SK-N-SH (cell line): ENCODE measurements around the gene FCMR. TPM values are rescaled to one million over a fixed set of nuclear protein-coding genes. Genes with fewer than 3 reads are reported as not detected.

Experiments used
- CTCF ChIA-PET: fragments of 300-600, 350-600 bp; formaldehyde crosslinking; extraction: SDS; loops from one replicate; lab custom pipeline; 2021; lab: Yijun Ruan, JAX
- POLR2A ChIA-PET: fragments of 350-600 bp; sonication (Branson Sonifier 250); formaldehyde crosslinking; extraction: SDS; loops from one replicate; lab custom pipeline; 2020; ENCODE audit warnings: antibody characterized with exemption, inconsistent platforms; lab: Yijun Ruan, JAX
- DNase-seq: peaks from one replicate; pipeline ENCODE4 v3.0.0; 2012
- H2AFZ ChIP-seq: fragments of 200-600 bp; sonication (generic); 2 replicates; pipeline ENCODE4 v1.8.1; 2016; ENCODE audit warnings: antibody characterized with exemption, mild to moderate bottlenecking, low read depth
- H3F3A ChIP-seq: fragments of 200-600 bp; sonication (generic); replicated peaks from 2 replicates; pipeline ENCODE3; 2016; ENCODE audit warnings: antibody characterized with exemption, mild to moderate bottlenecking; ENCODE audit not compliant: insufficient read depth
- H3K27ac ChIP-seq, 2 experiments: fragments of 200-500 bp in 1 of 2; fragments of 200-600 bp in 1 of 2; sonication (Bioruptor generic) in 1 of 2; sonication (generic), shearing (Covaris generic) in 1 of 2; 2 replicates each; pipeline versions ENCODE4 v1.5.1 to v1.6.1; 2014 to 2016; ENCODE audit warnings: low read depth in 2 of 2, inconsistent platforms in 1 of 2, low read length in 1 of 2, mild to moderate bottlenecking in 1 of 2, mixed read lengths in 1 of 2
- H3K27me3 ChIP-seq: fragments of 200-600 bp; sonication (generic), shearing (Covaris generic); 2 replicates; pipeline ENCODE4 v1.6.1; 2016; ENCODE audit warnings: mixed run types; ENCODE audit not compliant: insufficient read depth
- H3K36me3 ChIP-seq, 2 experiments: fragments of 200-500 bp in 1 of 2; fragments of 200-600 bp in 1 of 2; sonication (Bioruptor generic) in 1 of 2; sonication (generic) in 1 of 2; replicated peaks in 1 of 2; 2 replicates each; pipeline versions ENCODE3 to v1.5.1; 2014 to 2016; ENCODE audit warnings: low read length in 1 of 2, mild to moderate bottlenecking in 1 of 2; ENCODE audit not compliant: insufficient read depth in 2 of 2, control insufficient read depth in 1 of 2
- H3K4me1 ChIP-seq, 2 experiments: fragments of 200-500 bp in 1 of 2; fragments of 200-600 bp in 1 of 2; sonication (Bioruptor generic) in 1 of 2; sonication (generic), shearing (Covaris generic) in 1 of 2; 2 replicates each; pipeline versions ENCODE4 v1.5.1 to v1.6.1; 2014 to 2016; ENCODE audit warnings: low read depth in 1 of 2, low read length in 1 of 2, mixed run types in 1 of 2; ENCODE audit not compliant: insufficient read depth in 2 of 2, control insufficient read depth in 1 of 2
- H3K4me2 ChIP-seq: fragments of 200-600 bp; sonication (generic), shearing (Covaris generic); 2 replicates; pipeline ENCODE4 v1.6.1; 2017; ENCODE audit warnings: mixed run types
- H3K4me3 ChIP-seq, 2 experiments: fragments of 200-500 bp in 1 of 2; fragments of 200-600 bp in 1 of 2; sonication (Bioruptor generic) in 1 of 2; sonication (generic), shearing (Covaris generic) in 1 of 2; 2 replicates each; pipeline versions ENCODE4 v1.5.1 to v1.8.1; 2014 to 2016; ENCODE audit warnings: low read depth in 2 of 2, inconsistent platforms in 1 of 2, low read length in 1 of 2, mild to moderate bottlenecking in 1 of 2, mixed read lengths in 1 of 2, moderate library complexity in 1 of 2
- H3K79me2 ChIP-seq: fragments of 200-600 bp; sonication (generic); 2 replicates; pipeline ENCODE4 v1.8.1; 2017; ENCODE audit warnings: mild to moderate bottlenecking; ENCODE audit not compliant: insufficient read depth
- H3K9ac ChIP-seq: fragments of 200-600 bp; sonication (generic); 2 replicates; pipeline ENCODE4 v1.6.1; 2017; ENCODE audit warnings: mixed run types
- H3K9me2 ChIP-seq: fragments of 200-600 bp; sonication (generic); 2 replicates; pipeline ENCODE4 v1.6.1; 2017; ENCODE audit warnings: mixed run types
- H3K9me3 ChIP-seq: fragments of 200-600 bp; sonication (generic); 2 replicates; pipeline ENCODE4 v1.6.1; 2017; ENCODE audit warnings: mixed run types, mild to moderate bottlenecking, moderate library complexity
- H4K20me1 ChIP-seq: fragments of 200-600 bp; sonication (generic); 2 replicates; pipeline ENCODE4 v1.6.1; 2017; ENCODE audit warnings: mild to moderate bottlenecking, mixed run types; ENCODE audit not compliant: insufficient read depth
- CTCF ChIP-seq: fragments of 200-600 bp; sonication (generic); IDR thresholded peaks from 2 replicates; pipeline ENCODE4 v1.6.1; 2017; ENCODE audit warnings: antibody characterized with exemption, mild to moderate bottlenecking, moderate library complexity
- ELF1 ChIP-seq: IDR thresholded peaks from 2 replicates; pipeline ENCODE4 v1.4.0; 2012
- EP300 ChIP-seq, 2 experiments: IDR thresholded peaks; 2 replicates each; pipeline versions ENCODE4 v1.4.0 to v1.6.1; 2012; ENCODE audit warnings: borderline replicate concordance in 1 of 2, low read depth in 1 of 2, low read length in 1 of 2
- EZH2phosphoT487 ChIP-seq: fragments of 200-600 bp; sonication (generic); IDR thresholded peaks from 2 replicates; pipeline ENCODE4 v1.6.1; 2017; ENCODE audit warnings: low read depth, mixed run types, mild to moderate bottlenecking, antibody characterized with exemption, moderate library complexity, borderline replicate concordance
- FOSL2 ChIP-seq: IDR thresholded peaks from 2 replicates; pipeline ENCODE4 v1.4.0; 2012; ENCODE audit warnings: low read depth, mild to moderate bottlenecking, moderate library complexity, borderline replicate concordance
- GABPA ChIP-seq: IDR thresholded peaks from 2 replicates; pipeline ENCODE4 v1.4.0; 2012; ENCODE audit warnings: low read depth, mild to moderate bottlenecking
- GATA2 ChIP-seq: sonication (generic); formaldehyde crosslinking; IDR thresholded peaks from 2 replicates; pipeline ENCODE4 v1.5.0; 2020; ENCODE audit warnings: mild to moderate bottlenecking, missing genetic modification reagents
- MEF2A ChIP-seq: IDR thresholded peaks from 2 replicates; pipeline ENCODE4 v1.4.0; 2012; ENCODE audit warnings: low read depth, borderline replicate concordance
- RAD21 ChIP-seq: IDR thresholded peaks from 2 replicates; pipeline ENCODE4 v1.6.1; 2012; ENCODE audit warnings: mild to moderate bottlenecking, low read length
- RCOR1 ChIP-seq: fragments of 150-350 bp; IDR thresholded peaks from 2 replicates; pipeline ENCODE4 v1.6.1; 2017; ENCODE audit warnings: antibody characterized with exemption, low read length
- RXRA ChIP-seq: IDR thresholded peaks from 2 replicates; pipeline ENCODE4 v1.4.0; 2012; ENCODE audit warnings: low read depth, mild to moderate bottlenecking, borderline replicate concordance
- SMC3 ChIP-seq: IDR thresholded peaks from 2 replicates; pipeline ENCODE4 v1.6.1; 2012; ENCODE audit warnings: low read depth, low read length, improper control_type of control experiment
- TAF1 ChIP-seq: IDR thresholded peaks from 2 replicates; pipeline ENCODE4 v1.6.1; 2012; ENCODE audit warnings: low read depth, mild to moderate bottlenecking, low read length, moderate library complexity, borderline replicate concordance
- YY1 ChIP-seq: IDR thresholded peaks from 2 replicates; pipeline ENCODE4 v1.4.0; 2012; ENCODE audit warnings: low read depth, mild to moderate bottlenecking
- ZBTB33 ChIP-seq: IDR thresholded peaks from 2 replicates; pipeline ENCODE4 v1.4.0; 2012; ENCODE audit warnings: low read depth, borderline replicate concordance
- WGBS: methylation state at CpG from one replicate; pipeline ENCODE4 v1.1.6; 2017; ENCODE audit warnings: low lambda C conversion rate; 5-methylcytosine and 5-hydroxymethylcytosine counted together
- polyA plus RNA-seq, 3 experiments: library from polyadenylated mRNA; depleted of rRNA; stranded (reverse); fragments of >200 nt; gene quantifications; 2 replicates each; pipeline ENCODE4 v1.2.3, GENCODE V29; 2012

FCMR gene
- polyA plus RNA-seq, 1 of the 3 experiments (the other 2 are of a cell fraction), result 0.15 TPM

GRCh38 chr1:206904423-206905142 lies 17.2 kb downstream of the FCMR start:
- H3K9me3 ChIP-seq, result no peaks in the 10 kb centered on the region
- H3K79me2 ChIP-seq, result no peaks in the 10 kb centered on the region
- no peaks in the 10 kb centered on the region for H4K20me1 ChIP-seq
- no peaks in the 10 kb centered on the region for H3F3A ChIP-seq
- H2AFZ ChIP-seq, result no peak overlapping the region
- H3K36me3 ChIP-seq, result no peaks in the 10 kb centered on the region
- CTCF ChIA-PET, result interaction anchor here (0.7 to 7.8 kb wide), 3 partner anchors 8 to 170 kb away, joined by 3 to 83 read pairs (median 4); no protein-coding TSS in a partner anchor
- no peak for DNase-seq
- peaks cover under 1% of the 10 kb centered on the region; the same call in 1 of the 2 replicates for H3K27me3 ChIP-seq
- no peaks in the 10 kb centered on the region for H3K9me2 ChIP-seq
- TF ChIP-seq RXRA, result no peak
- no peak for TF ChIP-seq GATA2 (CRISPR knock-in tag)
- no peak for TF ChIP-seq EZH2phosphoT487
- TF ChIP-seq ZBTB33, result no peak
- TF ChIP-seq FOSL2, result no peak
- no peak for TF ChIP-seq ELF1
- TF ChIP-seq RCOR1, result no peak
- TF ChIP-seq CTCF, result no peak
- no peak for TF ChIP-seq MEF2A
- no peak for TF ChIP-seq RAD21
- no peak for TF ChIP-seq EP300 (IDR thresholded peaks at IDR 0.05; ENCODE audit: borderline replicate concordance in 1 of 2, low read depth in 1 of 2, low read length in 1 of 2)
- TF ChIP-seq SMC3, result no peak
- TF ChIP-seq TAF1, result no peak
- TF ChIP-seq GABPA, result no peak
- TF ChIP-seq YY1, result no peak
- TF ChIP-seq, all 33 proteins: peak for 0
- no peak overlapping the region for H3K4me2 ChIP-seq
- no peak overlapping the region for H3K27ac ChIP-seq
- POLR2A ChIA-PET, result no interaction called here
- H3K9ac ChIP-seq, result no peak overlapping the region
- no peak overlapping the region for H3K4me3 ChIP-seq
- peaks cover 0 to 7% of the 10 kb centered on the region in 2 experiments; a peak in 1 of 4 replicates for H3K4me1 ChIP-seq
- WGBS, result 69% methylated on average over 10 of the region's 10 CpGs
